ENCODE data around the gene FUT8.

DNA sequence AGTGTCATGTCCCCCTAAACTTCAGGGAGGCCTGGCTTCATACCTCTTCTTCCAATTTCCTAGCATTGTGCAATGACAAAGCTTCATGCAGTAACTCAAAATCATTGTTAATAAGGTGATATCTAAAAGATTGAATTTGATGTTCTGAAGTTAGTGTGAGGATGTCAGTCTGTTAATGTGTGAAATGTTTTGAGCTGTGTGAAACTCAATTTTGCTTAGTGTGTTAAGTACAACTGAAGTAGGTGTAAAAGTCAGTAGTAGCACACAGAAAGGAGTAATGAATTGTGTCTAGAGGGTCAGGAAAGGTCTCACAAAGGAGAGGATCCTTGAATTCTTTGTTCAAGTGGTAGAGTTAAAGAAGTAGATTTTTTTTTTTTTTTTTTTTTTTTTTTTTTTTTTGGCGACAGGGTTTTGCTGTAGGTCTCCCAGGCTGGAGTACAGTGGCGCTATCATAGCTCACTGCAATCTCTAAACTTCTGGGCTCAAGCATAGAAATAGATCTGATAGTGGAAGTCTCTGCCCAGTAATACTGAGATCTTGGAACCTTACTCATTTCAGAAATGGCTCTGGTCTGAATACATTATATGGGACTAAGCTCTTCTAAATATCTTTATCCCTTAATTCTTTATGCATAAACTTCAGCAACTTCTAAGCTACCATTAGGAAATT lies 63.9 kb downstream of the FUT8 start:
- TF ChIP-seq CEBPB (IDR thresholded peaks at IDR 0.05) = no peak
- TF ChIP-seq, protein P1, sequence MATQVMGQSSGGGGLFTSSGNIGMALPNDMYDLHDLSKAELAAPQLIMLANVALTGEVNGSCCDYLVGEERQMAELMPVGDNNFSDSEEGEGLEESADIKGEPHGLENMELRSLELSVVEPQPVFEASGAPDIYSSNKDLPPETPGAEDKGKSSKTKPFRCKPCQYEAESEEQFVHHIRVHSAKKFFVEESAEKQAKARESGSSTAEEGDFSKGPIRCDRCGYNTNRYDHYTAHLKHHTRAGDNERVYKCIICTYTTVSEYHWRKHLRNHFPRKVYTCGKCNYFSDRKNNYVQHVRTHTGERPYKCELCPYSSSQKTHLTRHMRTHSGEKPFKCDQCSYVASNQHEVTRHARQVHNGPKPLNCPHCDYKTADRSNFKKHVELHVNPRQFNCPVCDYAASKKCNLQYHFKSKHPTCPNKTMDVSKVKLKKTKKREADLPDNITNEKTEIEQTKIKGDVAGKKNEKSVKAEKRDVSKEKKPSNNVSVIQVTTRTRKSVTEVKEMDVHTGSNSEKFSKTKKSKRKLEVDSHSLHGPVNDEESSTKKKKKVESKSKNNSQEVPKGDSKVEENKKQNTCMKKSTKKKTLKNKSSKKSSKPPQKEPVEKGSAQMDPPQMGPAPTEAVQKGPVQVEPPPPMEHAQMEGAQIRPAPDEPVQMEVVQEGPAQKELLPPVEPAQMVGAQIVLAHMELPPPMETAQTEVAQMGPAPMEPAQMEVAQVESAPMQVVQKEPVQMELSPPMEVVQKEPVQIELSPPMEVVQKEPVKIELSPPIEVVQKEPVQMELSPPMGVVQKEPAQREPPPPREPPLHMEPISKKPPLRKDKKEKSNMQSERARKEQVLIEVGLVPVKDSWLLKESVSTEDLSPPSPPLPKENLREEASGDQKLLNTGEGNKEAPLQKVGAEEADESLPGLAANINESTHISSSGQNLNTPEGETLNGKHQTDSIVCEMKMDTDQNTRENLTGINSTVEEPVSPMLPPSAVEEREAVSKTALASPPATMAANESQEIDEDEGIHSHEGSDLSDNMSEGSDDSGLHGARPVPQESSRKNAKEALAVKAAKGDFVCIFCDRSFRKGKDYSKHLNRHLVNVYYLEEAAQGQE (IDR thresholded peaks at IDR 0.05; ENCODE audit: low read depth) = no peak
- no peak for TF ChIP-seq CREB1 (IDR thresholded peaks at IDR 0.05; ENCODE audit: low read depth)

All from Ishikawa (cell line).